Colonic mucosa (tissue), 4 donors: Measurements from ENCODE around the gene DOCK8. TPM values are rescaled to one million over a fixed set of nuclear protein-coding genes. Genes with fewer than 3 reads are reported as not detected.

Experiments used
- DNase-seq: peaks from one replicate; pipeline ENCODE4 v3.0.0-alpha.2; 2020
- H3K27ac ChIP-seq: fragments of 200-600 bp; one replicate; pipeline ENCODE4 v1.8.0; 2021
- H3K27me3 ChIP-seq: fragments of 200-600 bp; one replicate; pipeline ENCODE4 v1.8.0; 2021
- H3K36me3 ChIP-seq: fragments of 200-600 bp; one replicate; pipeline ENCODE4 v1.8.0; 2021
- H3K4me1 ChIP-seq: fragments of 200-600 bp; one replicate; pipeline ENCODE4 v1.8.0; 2021; ENCODE audit warnings: mild to moderate bottlenecking
- H3K4me3 ChIP-seq: fragments of 200-600 bp; one replicate; pipeline ENCODE4 v1.8.0; 2021
- H3K9ac ChIP-seq, 2 donors: one replicate each; pipeline ENCODE4 v1.7.0; 2013; ENCODE audit warnings: control low read depth in 2 of 2, low read depth in 2 of 2, low read length in 2 of 2
- H3K9me3 ChIP-seq: fragments of 200-600 bp; one replicate; pipeline ENCODE4 v1.8.0; 2021
- CTCF ChIP-seq: fragments of 200-600 bp; IDR thresholded peaks from one replicate; pipeline ENCODE4 v1.8.0; 2022; ENCODE audit warnings: antibody characterized with exemption, mild to moderate bottlenecking
- intact Hi-C: fragments of 100-400 bp; cut with DNase I; formaldehyde crosslinking; loops from one replicate; pipeline ENCODE4 v1.14.1; 2022
- total RNA-seq, 2 donors: library from RNA; stranded (reverse); fragmentation: NEBNext Ultra II Directional in 1 of 2; extraction: Animal tissue kit (Norgen Biotek cat#: 25700) in 1 of 2; gene quantifications; one replicate each; pipeline ENCODE4 v1.2.1, GENCODE V29; 2021
- donor health status: healthy.
- donor health status: DM: no; HTN: no; CAD: no.
- donor health status: DM: no; HTN: no; CAD: no.

Gene DOCK8
- total RNA-seq, 2 donors from 2014 or later, result 5.8 to 7.1 TPM

- Histone ChIP-seq H3K9me3 (no peaks in the 10 kb centered on the region), H3K4me3 (no peak overlapping the region), H3K27me3 (no peaks in the 10 kb centered on the region), H3K9ac (no peak overlapping the region), H3K4me1 (no peaks in the 10 kb centered on the region), H3K36me3 (no peaks in the 10 kb centered on the region), H3K27ac (no peak overlapping the region)
- no peak for DNase-seq
- intact Hi-C loops, result no loop called here
- no peak for TF ChIP-seq CTCF
Observed at GRCh38 chr9:426976-427375, 212.3 kb downstream of the DOCK8 start.

GRCh38 chr9:431701-432100 is 217.0 kb downstream of the DOCK8 start:
- TF ChIP-seq CTCF, result no peak
- H3K27ac ChIP-seq, result no peak overlapping the region
- intact Hi-C loops, result no loop called here
- H3K36me3 ChIP-seq, result no peaks in the 10 kb centered on the region
- no peaks in the 10 kb centered on the region for H3K9me3 ChIP-seq
- H3K9ac ChIP-seq, result no peak overlapping the region
- H3K27me3 ChIP-seq, result no peaks in the 10 kb centered on the region
- no peak for DNase-seq
- H3K4me3 ChIP-seq, result no peak overlapping the region
- no peaks in the 10 kb centered on the region for H3K4me1 ChIP-seq

GRCh38 chr9:436482-436881 is 221.8 kb downstream of the DOCK8 start:
- H3K36me3 ChIP-seq, result no peaks in the 10 kb centered on the region
- H3K4me1 ChIP-seq, result no peaks in the 10 kb centered on the region
- no peaks in the 10 kb centered on the region for H3K9me3 ChIP-seq
- no peaks in the 10 kb centered on the region for H3K27me3 ChIP-seq
- no peak for TF ChIP-seq CTCF
- H3K27ac ChIP-seq, result no peak overlapping the region
- DNase-seq, result no peak
- H3K9ac ChIP-seq, result no peak overlapping the region
- intact Hi-C loops, result no loop called here
- no peak overlapping the region for H3K4me3 ChIP-seq

GRCh38 chr9:437066-437465 is 222.4 kb downstream of the DOCK8 start:
- no peaks in the 10 kb centered on the region for H3K36me3 ChIP-seq
- H3K9ac ChIP-seq, result peak overlapping the region in 1 of 2 donors; percentile 1
- no peaks in the 10 kb centered on the region for H3K4me1 ChIP-seq
- no peaks in the 10 kb centered on the region for H3K9me3 ChIP-seq
- intact Hi-C loops, result no loop called here
- DNase-seq, result no peak
- H3K4me3 ChIP-seq, result no peak overlapping the region
- no peaks in the 10 kb centered on the region for H3K27me3 ChIP-seq
- no peak for TF ChIP-seq CTCF
- H3K27ac ChIP-seq, result no peak overlapping the region

GRCh38 chr9:437574-438001 is 222.9 kb downstream of the DOCK8 start:
- DNase-seq, result no peak

More at GRCh38 chr9:437574-438001, 222.9 kb downstream of the DOCK8 start:
- Histone ChIP-seq H3K36me3 (no peaks in the 10 kb centered on the region), H3K27ac (peak overlapping the region; percentile 5), H3K9me3 (no peaks in the 10 kb centered on the region), H3K4me3 (no peak overlapping the region), H3K4me1 (no peaks in the 10 kb centered on the region), H3K27me3 (no peaks in the 10 kb centered on the region), H3K9ac (no peak overlapping the region)
- intact Hi-C loops, result no loop called here
- TF ChIP-seq CTCF, result no peak
